GM12864 (cell line): ENCODE results near the gene CD101.
"Not testable (repeated sequence)": the region's sequence is repeated elsewhere in the genome, so short reads cannot be mapped to it uniquely, and the experiment has no call there.

Experiments
- DNase-seq: peaks from one replicate; pipeline ENCODE4 v3.0.0-alpha.2; 2011; ENCODE audit warnings: low read depth
- H3K4me3 ChIP-seq: 2 replicates; pipeline ENCODE4 v1.5.1; 2011; ENCODE audit warnings: mild to moderate bottlenecking, low read depth, low read length, control low read depth
- TF ChIP-seq, protein P1 (sequence below): IDR thresholded peaks from 2 replicates; pipeline ENCODE4 v1.5.1; 2011; ENCODE audit warnings: low read depth, mild to moderate bottlenecking, moderate library complexity, low read length, control low read depth, inconsistent platforms; ENCODE audit errors: missing control alignments

CD101 gene

DNA sequence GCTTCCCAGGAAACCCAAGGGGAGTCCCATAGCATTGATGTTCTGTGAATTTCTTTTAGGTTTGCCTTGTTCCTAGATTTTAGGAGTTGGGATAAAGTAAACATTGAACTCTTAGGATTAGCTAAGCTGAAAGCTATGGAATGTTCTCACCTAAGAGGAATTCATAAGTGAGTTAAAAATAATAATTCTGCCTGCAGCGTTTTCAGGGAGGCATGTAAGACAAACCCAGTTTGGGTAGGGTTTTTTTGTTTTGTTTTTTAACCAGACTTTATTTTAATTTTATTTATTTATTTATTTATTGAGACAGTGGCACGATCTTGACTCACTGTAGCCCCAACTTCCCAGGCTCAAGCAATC is 28.9 kb upstream of the CD101 start:
- no peak overlapping the region for H3K4me3 ChIP-seq
- no peak for DNase-seq
- TF ChIP-seq, protein P1, sequence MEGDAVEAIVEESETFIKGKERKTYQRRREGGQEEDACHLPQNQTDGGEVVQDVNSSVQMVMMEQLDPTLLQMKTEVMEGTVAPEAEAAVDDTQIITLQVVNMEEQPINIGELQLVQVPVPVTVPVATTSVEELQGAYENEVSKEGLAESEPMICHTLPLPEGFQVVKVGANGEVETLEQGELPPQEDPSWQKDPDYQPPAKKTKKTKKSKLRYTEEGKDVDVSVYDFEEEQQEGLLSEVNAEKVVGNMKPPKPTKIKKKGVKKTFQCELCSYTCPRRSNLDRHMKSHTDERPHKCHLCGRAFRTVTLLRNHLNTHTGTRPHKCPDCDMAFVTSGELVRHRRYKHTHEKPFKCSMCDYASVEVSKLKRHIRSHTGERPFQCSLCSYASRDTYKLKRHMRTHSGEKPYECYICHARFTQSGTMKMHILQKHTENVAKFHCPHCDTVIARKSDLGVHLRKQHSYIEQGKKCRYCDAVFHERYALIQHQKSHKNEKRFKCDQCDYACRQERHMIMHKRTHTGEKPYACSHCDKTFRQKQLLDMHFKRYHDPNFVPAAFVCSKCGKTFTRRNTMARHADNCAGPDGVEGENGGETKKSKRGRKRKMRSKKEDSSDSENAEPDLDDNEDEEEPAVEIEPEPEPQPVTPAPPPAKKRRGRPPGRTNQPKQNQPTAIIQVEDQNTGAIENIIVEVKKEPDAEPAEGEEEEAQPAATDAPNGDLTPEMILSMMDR: no peak

DNA sequence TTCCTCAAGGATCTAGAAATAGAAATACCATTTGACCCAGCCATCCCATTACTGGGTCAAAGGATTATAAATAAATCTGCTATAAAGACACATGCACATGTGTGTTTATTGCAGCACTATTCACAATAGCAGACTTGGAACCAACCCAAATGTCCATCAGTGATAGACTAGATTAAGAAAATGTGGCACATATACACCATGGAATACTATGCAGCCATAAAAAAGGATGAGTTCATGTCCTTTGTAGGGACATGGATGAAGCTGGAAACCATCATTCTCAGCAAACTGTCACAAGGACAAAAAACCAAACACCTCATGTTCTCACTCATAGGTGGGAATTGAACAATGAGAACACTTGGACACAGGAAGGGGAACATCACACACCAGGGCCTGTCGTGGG is 21.3 kb upstream of the CD101 start:
- not testable (repeated sequence) for H3K4me3 ChIP-seq, DNase-seq

GRCh38 chr1:116981521-116982037 is 20.0 kb upstream of the CD101 start:
- DNase-seq: no peak
- H3K4me3 ChIP-seq: no peak overlapping the region
- TF ChIP-seq, protein P1: no peak

DNA sequence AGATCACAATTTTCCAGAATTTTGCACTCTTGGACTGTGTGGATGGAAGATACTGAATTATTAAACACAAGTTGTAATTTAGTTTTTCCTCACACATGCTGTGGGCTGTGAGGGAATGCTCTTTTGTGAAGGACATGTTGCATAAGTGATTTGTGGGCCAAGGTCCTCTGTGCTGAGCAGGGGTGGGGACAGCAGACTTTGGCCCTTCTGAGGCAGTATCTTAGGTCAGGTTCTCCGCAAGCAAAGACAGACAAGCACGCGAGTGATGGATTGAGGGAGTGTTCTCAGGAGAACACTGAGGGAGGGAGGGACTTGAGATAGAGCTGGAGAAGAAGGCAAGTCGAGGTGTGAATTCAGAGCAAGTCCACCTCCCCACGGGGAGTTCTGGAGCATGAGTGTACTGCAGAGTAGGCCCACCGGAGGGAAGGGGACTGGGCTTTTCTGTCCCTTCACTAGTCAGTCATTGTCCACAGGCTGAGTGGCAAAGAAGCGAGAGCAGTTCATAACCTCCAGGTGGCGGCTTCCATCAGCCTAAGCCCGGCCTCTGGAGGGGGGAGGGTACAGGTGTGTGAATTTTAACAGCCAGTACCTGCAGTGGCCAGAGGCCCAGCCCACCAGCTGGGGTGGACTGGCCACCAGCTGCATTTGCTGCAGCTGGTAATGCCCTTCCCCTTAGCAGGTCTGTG is 19.1 kb upstream of the CD101 start:
- no peak overlapping the region for H3K4me3 ChIP-seq
- TF ChIP-seq, protein P1: no peak
- DNase-seq: no peak

DNA sequence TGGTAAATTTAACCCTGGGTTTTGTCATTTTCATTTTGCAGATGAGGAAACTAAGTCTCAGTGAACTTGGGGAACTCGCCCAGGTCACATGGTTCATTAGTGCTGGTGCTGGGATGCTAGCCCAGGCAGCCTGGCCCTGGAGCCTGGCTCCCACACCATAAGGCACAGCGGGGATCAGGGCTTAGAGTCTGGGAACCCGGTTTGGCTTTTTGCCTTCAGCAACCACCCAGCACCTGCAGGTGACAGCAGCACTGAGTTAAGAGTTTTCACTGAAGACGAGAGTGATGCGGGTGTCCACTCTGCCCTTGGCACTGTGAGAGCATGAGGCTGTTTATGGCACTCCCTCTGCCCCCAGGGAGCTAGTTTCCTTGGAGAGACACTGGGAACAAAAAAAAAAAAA is 18.4 kb upstream of the CD101 start:
- DNase-seq: no peak
- TF ChIP-seq, protein P1: no peak
- H3K4me3 ChIP-seq: no peak overlapping the region

DNA sequence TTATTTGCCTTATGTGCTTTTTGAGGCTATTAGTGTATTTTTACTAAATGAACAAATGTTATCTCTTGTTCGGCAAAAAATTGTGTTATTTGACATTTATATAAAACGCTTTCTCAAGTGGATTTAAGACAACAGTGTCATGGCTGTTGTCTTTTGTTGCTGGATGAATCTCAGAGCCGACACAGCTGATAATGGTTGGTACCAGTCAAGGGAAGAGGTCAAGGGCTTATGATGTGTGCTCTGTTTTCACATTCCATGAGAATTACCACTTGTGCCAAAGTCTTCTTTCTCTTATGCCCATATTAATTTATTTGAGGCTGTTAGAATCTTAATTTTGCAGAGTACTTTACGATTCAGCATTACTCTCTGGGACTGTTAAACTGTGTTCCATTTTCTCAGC is 17.9 kb upstream of the CD101 start:
- TF ChIP-seq, protein P1: no peak

GRCh38 chr1:116984406-116985160 is 17.0 kb upstream of the CD101 start:
- no peak overlapping the region for H3K4me3 ChIP-seq
- DNase-seq: no peak
- TF ChIP-seq, protein P1: no peak

More for the DNA sequence above, 17.9 kb upstream of the CD101 start:
- H3K4me3 ChIP-seq: no peak overlapping the region
- no peak for DNase-seq
